Endothelial cell of umbilical vein (primary cell): ENCODE measurements around the gene ASPM. TPM values are rescaled to one million over a fixed set of nuclear protein-coding genes. Genes with fewer than 3 reads are reported as not detected.

ENCODE experiments used
- BruUV-seq: library from RNA; stranded (reverse); fragments of 400-500 nt; replicated peaks from 2 replicates; lab custom pipeline; 2021; lab: Mats Ljungman, UMichigan
- CTCF ChIA-PET: fragments of 300-600, 350-600 bp; sonication (Branson Sonifier 250); formaldehyde crosslinking; loops from one replicate; lab custom pipeline; 2021; ENCODE audit warnings: antibody characterized with exemption, inconsistent platforms; lab: Charles Lee
- POLR2A ChIA-PET: fragments of 300-600, 350-600 bp; sonication (Branson Sonifier 250); formaldehyde crosslinking; loops from one replicate; lab custom pipeline; 2021; ENCODE audit warnings: antibody characterized with exemption, inconsistent platforms; lab: Charles Lee
- DNase-seq: peaks from one replicate; pipeline ENCODE4 v3.0.0-alpha.2; 2011; ENCODE audit warnings: low read depth, low spot score
- FAIRE-seq: peaks from 2 replicates; lab custom pipeline; 2011; peaks lifted over from hg19 to GRCh38; lab: Jason Lieb, UNC
- H2AFZ ChIP-seq: 2 replicates; pipeline ENCODE4 v1.6.0; 2012; ENCODE audit warnings: low read depth, low read length, control low read depth, inconsistent platforms
- H3K27ac ChIP-seq: 2 replicates; pipeline ENCODE4 v1.5.1; 2011; ENCODE audit warnings: low read depth, mild to moderate bottlenecking, control low read depth, low read length, moderate library complexity; ENCODE audit not compliant: insufficient read depth
- H3K27me3 ChIP-seq, 2 experiments: 2 replicates each; pipeline versions ENCODE4 v1.6.0 to v1.6.1; 2011; ENCODE audit warnings: low read length in 2 of 2, mixed read lengths in 1 of 2; ENCODE audit not compliant: control insufficient read depth in 2 of 2, insufficient read depth in 2 of 2
- H3K36me3 ChIP-seq, 2 experiments: 2 replicates in 1 of 2; 3 replicates in 1 of 2; pipeline ENCODE4 v1.5.1; 2011; ENCODE audit warnings: low read length in 2 of 2, mild to moderate bottlenecking in 1 of 2, moderate library complexity in 1 of 2; ENCODE audit not compliant: control insufficient read depth in 2 of 2, insufficient read depth in 2 of 2; ENCODE audit errors: extremely low read depth in 1 of 2
- H3K4me1 ChIP-seq: 3 replicates; pipeline ENCODE4 v1.5.1; 2011; ENCODE audit warnings: mild to moderate bottlenecking, low read length; ENCODE audit not compliant: control insufficient read depth, insufficient read depth; ENCODE audit errors: extremely low read depth
- H3K4me2 ChIP-seq: 2 replicates; pipeline ENCODE4 v1.6.1; 2011; ENCODE audit warnings: low read length, control low read depth, mixed read lengths; ENCODE audit not compliant: insufficient read depth
- H3K4me3 ChIP-seq, 3 experiments: fragments of 200-600 bp in 1 of 3; sonication (generic), shearing (Covaris generic) in 1 of 3; replicated peaks in 1 of 3; 2 replicates each; pipeline ENCODE4 v1.5.1; 2011 to 2016; ENCODE audit warnings: control low read depth in 3 of 3, low read length in 3 of 3, mild to moderate bottlenecking in 2 of 3, inconsistent platforms in 1 of 3, low read depth in 1 of 3, moderate library complexity in 1 of 3; ENCODE audit not compliant: insufficient read depth in 1 of 3
- H3K79me2 ChIP-seq: 2 replicates; pipeline ENCODE4 v1.6.0; 2012; ENCODE audit warnings: low read length, inconsistent platforms; ENCODE audit not compliant: control insufficient read depth, insufficient read depth
- H3K9ac ChIP-seq: replicated peaks from 2 replicates; pipeline ENCODE3; 2011; ENCODE audit warnings: low read length, control low read depth; ENCODE audit not compliant: insufficient read depth; ENCODE audit errors: extremely low read depth
- H3K9me1 ChIP-seq: replicated peaks from 3 replicates; pipeline ENCODE4 v1.6.0; 2011; ENCODE audit warnings: mild to moderate bottlenecking, low read length; ENCODE audit not compliant: control insufficient read depth, insufficient read depth; ENCODE audit errors: extremely low read depth
- H3K9me3 ChIP-seq: replicated peaks from 2 replicates; pipeline ENCODE4 v1.5.1; 2012; ENCODE audit warnings: low read length, inconsistent platforms; ENCODE audit not compliant: control insufficient read depth, insufficient read depth
- H4K20me1 ChIP-seq: replicated peaks from 2 replicates; pipeline ENCODE3; 2011; ENCODE audit warnings: mild to moderate bottlenecking, low read length; ENCODE audit not compliant: control insufficient read depth, insufficient read depth; ENCODE audit errors: extremely low read depth
- CTCF ChIP-seq, 2 donors: IDR thresholded peaks; 1 replicate in 1 of 2; 2 replicates in 1 of 2; pipeline ENCODE4 v1.5.1; 2011; ENCODE audit warnings: low read length in 2 of 2, mild to moderate bottlenecking in 2 of 2, moderate library complexity in 2 of 2, control low read depth in 1 of 2, inconsistent platforms in 1 of 2, low read depth in 1 of 2; ENCODE audit not compliant: insufficient read depth in 1 of 2; ENCODE audit errors: extremely low read depth in 1 of 2
- EZH2 ChIP-seq: IDR thresholded peaks from 2 replicates; pipeline ENCODE4 v1.6.1; 2012; ENCODE audit warnings: borderline replicate concordance, low read depth, mild to moderate bottlenecking, moderate library complexity, low read length, inconsistent platforms; ENCODE audit not compliant: severe bottlenecking
- FOS ChIP-seq: IDR thresholded peaks from 2 replicates; pipeline ENCODE4 v1.6.1; 2011; ENCODE audit warnings: mild to moderate bottlenecking, low read length, moderate library complexity, borderline replicate concordance; ENCODE audit not compliant: insufficient read depth
- GATA2 ChIP-seq: IDR thresholded peaks from 2 replicates; pipeline ENCODE4 v1.7.0; 2011; ENCODE audit warnings: low read depth, mild to moderate bottlenecking, moderate library complexity, mixed read lengths, low read length; ENCODE audit not compliant: insufficient read length, insufficient read depth
- JUN ChIP-seq: IDR thresholded peaks from 2 replicates; pipeline ENCODE4 v1.6.1; 2011; ENCODE audit warnings: borderline replicate concordance, low read depth; ENCODE audit not compliant: insufficient read length, insufficient read depth
- MAX ChIP-seq: IDR thresholded peaks from 2 replicates; pipeline ENCODE4 v1.6.1; 2011; ENCODE audit not compliant: insufficient read depth, insufficient read length
- MYC ChIP-seq: IDR thresholded peaks from one replicate; pipeline ENCODE4 v1.6.1; 2011; ENCODE audit warnings: mild to moderate bottlenecking, low read depth, low read length
- POLR2A ChIP-seq: IDR thresholded peaks from 2 replicates; pipeline ENCODE4 v1.6.1; 2012; ENCODE audit warnings: low read depth, mild to moderate bottlenecking, control low read depth, low read length
- POLR2AphosphoS5 ChIP-seq: IDR thresholded peaks from 2 replicates; pipeline ENCODE4 v1.6.1; 2012; ENCODE audit warnings: low read depth, mild to moderate bottlenecking, control low read depth, low read length, moderate library complexity; ENCODE audit not compliant: insufficient read depth
- dilution Hi-C: fragments of 300-500 bp; cut with MboI; formaldehyde crosslinking; loops from one replicate; pipeline ENCODE4 v1.15.0; 2019; ENCODE audit warnings: low sequenced_read_pairs; ENCODE audit not compliant: extremely low pct_ligation_motif_present
- intact Hi-C: fragments of 100-400 bp; cut with micrococcal nuclease; formaldehyde crosslinking; loops from one replicate; pipeline ENCODE4 v1.10.0; 2022
- polyA plus RNA-seq, 4 experiments: library from polyadenylated mRNA; depleted of rRNA in 3 of 4; stranded (reverse) in 3 of 4; unstranded in 1 of 4; fragments of >200 nt; gene quantifications; 2 replicates each; pipeline versions ENCODE4 v1.2.1 to v1.2.3, GENCODE V29; 2011 to 2012; ENCODE audit warnings: missing spikeins in 1 of 4
- total RNA-seq: library from RNA; stranded (reverse); gene quantifications from 2 replicates; pipeline ENCODE4 v1.2.3, GENCODE V29; 2021

The ASPM gene
- total and polyA plus RNA-seq, 2 donors (not counting 3 experiments of a cell fraction or from before 2014, with no cell fraction given), result 5.3 to 55.1 TPM

- Histone ChIP-seq H3K79me2 (no peaks in the 10 kb centered on the region), H3K9me1 (no peaks in the 10 kb centered on the region), H3K9me3 (no peaks in the 10 kb centered on the region), H3K27ac (no peak overlapping the region), H3K4me3 (no peak overlapping the region), H3K9ac (no peak overlapping the region), H3K4me2 (no peak overlapping the region), H3K4me1 (peaks cover 3% of the 10 kb centered on the region), H2AFZ (no peak overlapping the region), H4K20me1 (no peaks in the 10 kb centered on the region), H3K27me3 (no peaks in the 10 kb centered on the region), H3K36me3 (peaks cover 0 to 5% of the 10 kb centered on the region in 2 experiments)
- TF ChIP-seq MYC (no peak), POLR2AphosphoS5 (no peak), GATA2 (no peak), EZH2 (no peak), MAX (no peak), POLR2A (no peak), FOS (no peak), JUN (no peak), CTCF (IDR thresholded peaks at IDR 0.05; ENCODE audit: extremely low read depth in 1 of 2, insufficient read depth in 1 of 2, low read depth in 1 of 2, low read length in 2 of 2) (no peak)
- intact Hi-C loops, result loop anchor here (2.0 to 10.0 kb wide), 2 partner anchors 27 to 349 kb away; partner anchors contain the start of gene ASPM
- DNase-seq (no peak), FAIRE-seq (no peak)
- CTCF ChIA-PET, result no interaction called here
- dilution Hi-C loops, result no loop called here
- POLR2A ChIA-PET, result no interaction called here
- no TSS peak for BruUV-seq
Measured at GRCh38 chr1:197173571-197174507, 27.4 kb upstream of the ASPM start.
